ENCODE measurements around the gene SKAP2.

Gene SKAP2

DNA sequence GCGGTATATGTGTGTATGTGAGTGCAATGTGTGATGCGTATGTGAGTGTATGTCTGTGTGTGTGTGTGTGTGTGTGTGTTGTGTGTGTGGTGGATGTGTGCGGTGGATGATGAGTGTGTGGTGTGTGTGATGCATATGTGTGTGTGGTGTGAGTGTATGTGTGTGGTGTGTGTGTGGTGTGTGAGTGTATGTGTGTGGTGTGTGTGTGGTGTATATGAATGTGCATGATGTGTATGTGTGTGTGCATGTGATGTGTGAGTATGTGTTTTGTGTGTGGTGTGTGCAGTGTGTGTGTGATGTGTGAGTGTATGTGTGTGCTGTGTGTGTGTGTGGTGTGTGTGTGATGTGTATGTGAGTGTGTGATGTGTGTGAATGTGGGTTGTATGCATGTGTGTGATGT is 222.0 kb downstream of the SKAP2 start:
- TF ChIP-seq, protein P1, sequence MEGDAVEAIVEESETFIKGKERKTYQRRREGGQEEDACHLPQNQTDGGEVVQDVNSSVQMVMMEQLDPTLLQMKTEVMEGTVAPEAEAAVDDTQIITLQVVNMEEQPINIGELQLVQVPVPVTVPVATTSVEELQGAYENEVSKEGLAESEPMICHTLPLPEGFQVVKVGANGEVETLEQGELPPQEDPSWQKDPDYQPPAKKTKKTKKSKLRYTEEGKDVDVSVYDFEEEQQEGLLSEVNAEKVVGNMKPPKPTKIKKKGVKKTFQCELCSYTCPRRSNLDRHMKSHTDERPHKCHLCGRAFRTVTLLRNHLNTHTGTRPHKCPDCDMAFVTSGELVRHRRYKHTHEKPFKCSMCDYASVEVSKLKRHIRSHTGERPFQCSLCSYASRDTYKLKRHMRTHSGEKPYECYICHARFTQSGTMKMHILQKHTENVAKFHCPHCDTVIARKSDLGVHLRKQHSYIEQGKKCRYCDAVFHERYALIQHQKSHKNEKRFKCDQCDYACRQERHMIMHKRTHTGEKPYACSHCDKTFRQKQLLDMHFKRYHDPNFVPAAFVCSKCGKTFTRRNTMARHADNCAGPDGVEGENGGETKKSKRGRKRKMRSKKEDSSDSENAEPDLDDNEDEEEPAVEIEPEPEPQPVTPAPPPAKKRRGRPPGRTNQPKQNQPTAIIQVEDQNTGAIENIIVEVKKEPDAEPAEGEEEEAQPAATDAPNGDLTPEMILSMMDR (IDR thresholded peaks at IDR 0.05; ENCODE audit: insufficient read depth, low read depth, low read length, missing control alignments), result no peak
- H3K4me3 ChIP-seq (ENCODE audit: low read depth, low read length), result no peak overlapping the region
- DNase-seq (ENCODE audit: low read depth), result no peak

DNA sequence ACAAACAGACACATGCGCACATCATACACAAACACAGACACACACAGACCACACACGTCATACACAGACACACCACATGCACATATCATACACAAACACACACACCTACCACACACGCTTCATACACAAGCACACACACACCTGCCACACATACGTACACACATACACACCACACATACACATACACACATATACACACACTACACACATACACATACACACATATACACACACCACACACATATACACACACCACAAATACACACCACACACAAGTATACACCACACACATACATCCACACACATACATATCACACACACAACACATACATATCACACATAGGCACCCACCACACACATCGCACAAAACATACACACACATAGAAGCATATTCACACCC is 224.7 kb downstream of the SKAP2 start:
- DNase-seq (ENCODE audit: low read depth), result no peak
- TF ChIP-seq, protein P1 (IDR thresholded peaks at IDR 0.05; ENCODE audit: insufficient read depth, low read depth, low read length, missing control alignments), result no peak
- no peak overlapping the region for H3K4me3 ChIP-seq (ENCODE audit: low read depth, low read length)

DNA sequence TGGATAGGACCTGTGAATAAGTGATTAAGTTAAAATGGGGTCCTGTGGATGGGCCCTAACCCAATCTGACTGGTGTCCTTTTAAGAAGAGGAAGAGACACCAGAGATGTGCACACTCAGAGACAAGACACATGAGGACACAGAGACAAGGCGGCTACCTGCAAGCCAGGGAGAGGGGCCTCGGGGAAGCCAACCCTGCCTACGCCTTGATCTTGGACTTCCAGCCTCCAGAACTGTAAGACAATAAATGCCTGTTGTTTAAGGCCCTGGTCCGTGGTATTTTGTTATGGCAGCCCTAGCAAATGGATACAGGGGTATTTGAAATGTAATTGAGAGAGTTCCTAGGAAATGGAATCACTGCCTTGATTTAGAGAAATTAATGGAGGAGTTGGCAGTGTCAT is 225.3 kb downstream of the SKAP2 start:
- no peak for DNase-seq (ENCODE audit: low read depth)
- no peak overlapping the region for H3K4me3 ChIP-seq (ENCODE audit: low read depth, low read length)
- TF ChIP-seq, protein P1 (IDR thresholded peaks at IDR 0.05; ENCODE audit: insufficient read depth, low read depth, low read length, missing control alignments), result no peak

DNA sequence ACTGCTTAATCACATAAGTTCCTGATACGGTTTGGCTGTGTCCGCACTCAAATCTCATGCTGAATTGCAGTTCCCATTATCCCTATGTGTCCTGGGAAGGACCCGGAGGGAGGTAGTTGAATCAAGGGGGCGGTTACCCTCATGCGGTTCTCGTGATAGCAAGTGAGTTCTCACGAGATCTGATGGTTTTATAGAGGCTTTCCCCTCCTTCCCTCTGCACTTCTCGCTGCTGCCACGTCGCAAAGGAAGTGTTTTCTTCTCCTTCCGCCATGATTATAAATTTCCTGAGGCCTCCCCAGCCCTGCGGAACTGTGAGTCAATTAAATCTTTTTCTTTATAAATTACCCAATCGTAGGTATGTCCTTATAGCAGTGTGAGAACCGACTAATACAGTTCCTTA is 226.2 kb downstream of the SKAP2 start:
- no peak for DNase-seq (ENCODE audit: low read depth)
- no peak overlapping the region for H3K4me3 ChIP-seq (ENCODE audit: low read depth, low read length)
- TF ChIP-seq, protein P1 (IDR thresholded peaks at IDR 0.05; ENCODE audit: insufficient read depth, low read depth, low read length, missing control alignments), result no peak

DNA sequence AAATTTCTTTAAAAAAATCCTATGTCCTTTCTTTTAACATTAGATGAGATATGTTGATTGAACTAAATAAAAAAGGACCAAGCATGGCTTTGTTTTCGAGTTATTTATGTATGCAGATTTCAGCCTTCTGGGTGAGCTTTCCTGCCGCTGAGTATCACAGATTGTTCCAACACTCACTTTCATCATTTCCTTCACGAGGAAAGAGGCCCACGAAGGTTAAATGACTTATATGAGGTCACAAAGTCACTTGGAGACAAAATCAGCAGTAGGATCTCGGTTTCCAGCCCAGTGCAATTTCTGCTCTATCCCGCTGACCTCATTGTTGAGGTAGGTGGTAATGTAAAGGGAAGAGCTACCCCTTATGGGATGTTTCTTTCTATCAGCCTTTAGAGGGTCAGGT is 226.8 kb downstream of the SKAP2 start:
- DNase-seq (ENCODE audit: low read depth), result no peak
- TF ChIP-seq, protein P1 (IDR thresholded peaks at IDR 0.05; ENCODE audit: insufficient read depth, low read depth, low read length, missing control alignments), result no peak
- H3K4me3 ChIP-seq (ENCODE audit: low read depth, low read length), result no peak overlapping the region

DNA sequence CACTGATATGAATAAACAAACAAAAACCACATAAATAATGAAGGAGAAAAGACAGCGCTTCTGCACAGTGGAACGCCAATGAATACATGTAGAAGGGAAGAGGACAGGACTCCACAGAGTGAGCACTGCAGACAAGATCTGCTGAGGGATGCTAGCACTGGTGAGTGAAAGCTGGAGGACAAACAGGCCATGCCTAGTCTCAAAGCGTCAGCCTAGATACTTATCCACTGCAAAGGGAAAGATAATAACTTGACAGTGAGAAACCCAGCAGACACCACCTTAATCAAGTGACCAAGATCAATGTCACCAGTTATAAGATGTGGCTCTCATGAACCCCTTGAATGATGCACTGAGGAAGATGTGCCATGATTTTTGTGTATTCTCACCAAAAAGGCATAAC is 227.6 kb downstream of the SKAP2 start:
- no peak overlapping the region for H3K4me3 ChIP-seq (ENCODE audit: low read depth, low read length)
- DNase-seq (ENCODE audit: low read depth), result no peak
- TF ChIP-seq, protein P1 (IDR thresholded peaks at IDR 0.05; ENCODE audit: insufficient read depth, low read depth, low read length, missing control alignments), result no peak

DNA sequence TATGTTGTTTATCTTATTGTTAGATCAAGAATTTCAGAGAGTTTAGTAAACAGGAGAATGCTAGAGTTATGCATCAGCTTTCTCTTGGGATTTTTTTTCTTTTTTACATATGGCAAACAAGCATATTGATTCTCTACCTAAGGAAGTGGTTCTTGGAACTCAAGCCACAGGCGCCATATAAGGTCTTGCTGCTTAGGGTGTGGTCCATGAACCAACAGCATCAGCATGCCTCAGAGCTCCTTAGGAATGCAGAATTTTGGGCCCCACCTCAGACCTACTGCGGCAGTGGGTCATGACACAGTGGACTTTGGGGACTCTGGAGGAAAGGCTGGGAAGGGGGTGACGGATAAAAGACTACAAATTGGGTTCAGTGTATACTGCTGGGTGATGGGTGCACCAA is 230.8 kb downstream of the SKAP2 start:
- TF ChIP-seq, protein P1 (IDR thresholded peaks at IDR 0.05; ENCODE audit: insufficient read depth, low read depth, low read length, missing control alignments), result no peak
- DNase-seq (ENCODE audit: low read depth), result no peak
- no peak overlapping the region for H3K4me3 ChIP-seq (ENCODE audit: low read depth, low read length)
